ENCODE data around the gene KLHL13.

Gene KLHL13

GRCh38 chrX:118117741-118118140 lies 1.1 kb upstream of the KLHL13 start:
- Mint-ChIP-seq H3K4me3 (no peak overlapping the region), H3K9me3 (no peaks in the 10 kb centered on the region), H3K27ac (no peak overlapping the region), H3K27me3 (peaks cover 14% of the 10 kb centered on the region), H3K4me1 (ENCODE audit: low read depth) (peaks cover 15% of the 10 kb centered on the region), H3K36me3 (ENCODE audit: low read depth) (no peaks in the 10 kb centered on the region)
- intact Hi-C loops (cut with micrococcal nuclease) = loop anchor here (1.0 kb wide), 1 partner anchor 13 kb away; no protein-coding TSS in a partner anchor

GRCh38 chrX:118115953-118116712 lies 477 bp downstream of the KLHL13 start:
- no peaks in the 10 kb centered on the region for H3K36me3 Mint-ChIP-seq (ENCODE audit: low read depth)
- intact Hi-C loops (cut with micrococcal nuclease) = no loop called here
- no peaks in the 10 kb centered on the region for H3K9me3 Mint-ChIP-seq
- peak overlapping the region; percentile 50 for H3K27ac Mint-ChIP-seq
- peak overlapping the region; percentile 77 for H3K4me3 Mint-ChIP-seq
- peaks cover 14% of the 10 kb centered on the region for H3K27me3 Mint-ChIP-seq
- peaks cover 15% of the 10 kb centered on the region for H3K4me1 Mint-ChIP-seq (ENCODE audit: low read depth)

DNA sequence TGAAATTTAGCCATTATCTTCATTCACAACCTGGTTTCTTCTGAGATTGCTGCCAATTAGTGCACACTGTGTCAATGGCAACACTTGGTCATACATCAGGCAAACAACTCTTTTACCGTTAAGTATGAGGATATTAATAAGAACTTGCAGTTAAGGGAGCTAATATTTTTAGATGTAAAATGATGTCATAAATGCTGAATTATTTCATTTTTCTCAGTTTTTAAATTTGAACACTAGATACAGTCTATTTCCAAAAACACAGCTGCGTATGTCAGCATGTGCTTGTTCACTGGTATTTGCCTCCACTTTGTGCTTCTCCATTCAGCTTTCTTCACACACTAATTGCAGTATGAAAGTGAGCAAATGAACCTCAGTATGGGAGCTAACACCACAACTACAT lies 1.6 kb downstream of the KLHL13 start:
- Mint-ChIP-seq H3K4me3 (no peak overlapping the region), H3K36me3 (ENCODE audit: low read depth) (no peaks in the 10 kb centered on the region), H3K9me3 (no peaks in the 10 kb centered on the region), H3K4me1 (ENCODE audit: low read depth) (peaks cover 15% of the 10 kb centered on the region), H3K27me3 (peaks cover 14% of the 10 kb centered on the region), H3K27ac (no peak overlapping the region)
- intact Hi-C loops (cut with micrococcal nuclease) = no loop called here

GRCh38 chrX:118109065-118109464 lies 7.5 kb downstream of the KLHL13 start:
- H3K4me3 Mint-ChIP-seq = no peak overlapping the region
- H3K36me3 Mint-ChIP-seq (ENCODE audit: low read depth) = no peaks in the 10 kb centered on the region
- no peak overlapping the region for H3K27ac Mint-ChIP-seq
- H3K4me1 Mint-ChIP-seq (ENCODE audit: low read depth) = no peaks in the 10 kb centered on the region
- intact Hi-C loops (cut with micrococcal nuclease) = no loop called here
- no peaks in the 10 kb centered on the region for H3K27me3 Mint-ChIP-seq
- no peaks in the 10 kb centered on the region for H3K9me3 Mint-ChIP-seq

DNA sequence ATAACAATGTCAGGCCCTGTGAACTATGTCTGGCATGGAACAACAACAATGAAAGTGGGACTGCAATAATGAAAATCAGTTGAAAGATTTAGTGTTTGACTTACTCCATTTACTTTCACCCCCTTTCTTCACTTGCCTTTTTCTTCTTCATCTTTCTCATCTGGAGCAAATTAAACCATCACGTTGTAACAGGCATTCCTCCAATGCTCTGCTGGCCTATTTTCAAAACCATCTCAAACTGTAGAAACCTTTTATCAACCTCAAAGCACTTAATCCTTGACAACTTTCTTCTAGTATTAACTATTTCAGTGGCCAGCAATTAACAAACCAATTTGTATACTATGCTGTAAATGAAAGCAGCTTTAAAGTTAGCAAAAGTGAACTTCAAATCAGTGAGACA lies 8.3 kb downstream of the KLHL13 start:
- no peak overlapping the region for H3K27ac Mint-ChIP-seq
- no peak overlapping the region for H3K4me3 Mint-ChIP-seq
- intact Hi-C loops (cut with micrococcal nuclease) = no loop called here
- H3K36me3 Mint-ChIP-seq (ENCODE audit: low read depth) = no peaks in the 10 kb centered on the region
- H3K4me1 Mint-ChIP-seq (ENCODE audit: low read depth) = no peaks in the 10 kb centered on the region
- H3K27me3 Mint-ChIP-seq = no peaks in the 10 kb centered on the region
- no peaks in the 10 kb centered on the region for H3K9me3 Mint-ChIP-seq

DNA sequence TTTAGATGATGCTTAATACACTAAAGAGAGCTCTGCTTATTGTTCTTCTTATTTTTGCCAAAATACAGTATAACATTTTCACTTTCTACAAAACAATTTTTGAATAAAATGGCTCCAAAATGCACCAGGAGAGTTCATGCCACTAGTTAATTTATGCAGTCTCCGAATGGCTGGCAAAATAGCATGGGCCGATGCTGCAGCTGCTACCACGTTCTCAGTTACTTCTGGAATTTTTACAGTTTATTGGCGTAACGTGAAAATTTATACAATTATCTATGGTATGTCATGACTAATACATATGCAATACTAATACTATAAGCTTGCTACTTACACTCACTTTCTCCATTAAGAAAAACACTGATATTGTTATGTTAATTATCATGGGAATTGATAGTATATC lies 16.5 kb downstream of the KLHL13 start:
- H3K4me3 Mint-ChIP-seq = no peak overlapping the region

GRCh38 chrX:118088084-118088483 lies 28.5 kb downstream of the KLHL13 start:
- Mint-ChIP-seq H3K36me3 (ENCODE audit: low read depth) (no peaks in the 10 kb centered on the region), H3K27me3 (no peaks in the 10 kb centered on the region), H3K4me3 (no peak overlapping the region), H3K27ac (no peak overlapping the region), H3K4me1 (ENCODE audit: low read depth) (no peaks in the 10 kb centered on the region), H3K9me3 (no peaks in the 10 kb centered on the region)
- intact Hi-C loops (cut with micrococcal nuclease) = no loop called here

More for the DNA sequence above, 16.5 kb downstream of the KLHL13 start:
- intact Hi-C loops (cut with micrococcal nuclease) = no loop called here
- no peaks in the 10 kb centered on the region for H3K27me3 Mint-ChIP-seq
- no peaks in the 10 kb centered on the region for H3K36me3 Mint-ChIP-seq (ENCODE audit: low read depth)
- no peak overlapping the region for H3K27ac Mint-ChIP-seq
- no peaks in the 10 kb centered on the region for H3K4me1 Mint-ChIP-seq (ENCODE audit: low read depth)
- H3K9me3 Mint-ChIP-seq = no peaks in the 10 kb centered on the region

DNA sequence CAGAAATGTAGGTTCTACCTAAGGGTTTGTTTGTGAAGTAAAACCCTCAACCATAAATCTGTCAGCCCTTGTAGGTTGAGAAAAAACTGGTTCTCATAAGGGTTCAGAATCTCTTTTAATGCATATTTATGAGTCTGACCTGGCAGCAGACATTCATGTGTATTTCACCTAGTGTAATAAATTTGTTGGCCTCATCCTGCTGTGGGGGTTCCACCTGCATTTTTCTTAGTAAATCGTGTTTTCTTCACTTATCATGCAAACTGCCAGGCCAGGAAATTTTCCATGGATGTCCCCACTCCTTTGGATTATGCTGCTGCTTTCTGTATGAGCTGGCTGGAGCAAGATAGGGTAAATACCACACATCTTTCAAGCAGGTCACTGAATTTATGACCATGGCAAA lies 42.4 kb downstream of the KLHL13 start:
- intact Hi-C loops (cut with micrococcal nuclease) = no loop called here
- no peaks in the 10 kb centered on the region for H3K36me3 Mint-ChIP-seq (ENCODE audit: low read depth)
- no peaks in the 10 kb centered on the region for H3K27me3 Mint-ChIP-seq
- no peak overlapping the region for H3K4me3 Mint-ChIP-seq
- no peaks in the 10 kb centered on the region for H3K9me3 Mint-ChIP-seq
- H3K4me1 Mint-ChIP-seq (ENCODE audit: low read depth) = peaks cover 5% of the 10 kb centered on the region
- H3K27ac Mint-ChIP-seq = no peak overlapping the region

GRCh38 chrX:118066867-118067515 lies 49.6 kb downstream of the KLHL13 start:
- H3K4me3 Mint-ChIP-seq = no peak overlapping the region
- H3K9me3 Mint-ChIP-seq = no peaks in the 10 kb centered on the region
- intact Hi-C loops (cut with micrococcal nuclease) = no loop called here
- peaks cover 9% of the 10 kb centered on the region for H3K4me1 Mint-ChIP-seq (ENCODE audit: low read depth)
- no peaks in the 10 kb centered on the region for H3K36me3 Mint-ChIP-seq (ENCODE audit: low read depth)
- no peak overlapping the region for H3K27ac Mint-ChIP-seq
- no peaks in the 10 kb centered on the region for H3K27me3 Mint-ChIP-seq

DNA sequence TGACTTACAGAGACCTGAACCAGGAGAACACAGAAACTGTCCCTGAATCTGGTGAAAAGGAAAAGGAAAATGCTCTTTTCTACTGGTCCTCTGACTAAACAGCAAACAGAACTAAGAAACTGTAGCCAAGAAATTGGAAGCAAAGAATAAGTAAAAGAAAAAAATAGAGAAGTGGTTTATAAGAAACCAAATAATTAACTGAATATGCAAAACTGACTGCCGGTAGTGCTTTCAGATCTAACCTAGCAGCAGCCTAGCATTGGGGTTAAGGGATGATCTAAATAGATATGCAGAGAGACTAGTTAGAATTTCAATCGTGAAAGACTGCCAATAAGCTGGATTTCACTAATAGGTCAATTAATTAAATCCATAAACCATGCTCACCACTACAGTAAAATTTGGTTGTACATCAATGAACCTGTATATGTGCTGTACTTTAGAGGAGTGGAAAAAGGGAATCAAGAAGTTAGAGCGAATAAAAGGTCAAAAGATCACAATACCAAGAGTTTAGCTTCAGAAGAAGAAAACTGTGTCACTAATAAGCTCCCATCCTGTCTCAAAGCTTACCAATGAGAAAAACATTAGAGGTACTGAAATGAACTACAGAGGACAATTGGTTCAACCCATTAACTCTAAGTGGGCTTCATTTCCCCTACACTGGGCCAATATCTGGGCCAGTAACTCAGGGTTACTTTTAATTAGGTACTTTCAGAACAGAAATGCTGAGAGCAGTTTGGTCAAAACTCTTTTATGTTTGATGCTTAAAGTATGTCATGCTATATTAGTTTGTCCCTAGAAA lies 53.6 kb downstream of the KLHL13 start:
- H3K9me3 Mint-ChIP-seq = no peaks in the 10 kb centered on the region
- no peak overlapping the region for H3K4me3 Mint-ChIP-seq
- intact Hi-C loops (cut with micrococcal nuclease) = no loop called here
- H3K27me3 Mint-ChIP-seq = no peaks in the 10 kb centered on the region
- peaks cover 13% of the 10 kb centered on the region for H3K4me1 Mint-ChIP-seq (ENCODE audit: low read depth)
- H3K27ac Mint-ChIP-seq = no peak overlapping the region
- H3K36me3 Mint-ChIP-seq (ENCODE audit: low read depth) = no peaks in the 10 kb centered on the region

GRCh38 chrX:118062048-118062789 lies 54.4 kb downstream of the KLHL13 start:
- Mint-ChIP-seq H3K9me3 (no peaks in the 10 kb centered on the region), H3K4me3 (no peak overlapping the region), H3K4me1 (ENCODE audit: low read depth) (peaks cover 13% of the 10 kb centered on the region), H3K27ac (no peak overlapping the region), H3K36me3 (ENCODE audit: low read depth) (no peaks in the 10 kb centered on the region), H3K27me3 (no peaks in the 10 kb centered on the region)
- intact Hi-C loops (cut with micrococcal nuclease) = no loop called here

DNA sequence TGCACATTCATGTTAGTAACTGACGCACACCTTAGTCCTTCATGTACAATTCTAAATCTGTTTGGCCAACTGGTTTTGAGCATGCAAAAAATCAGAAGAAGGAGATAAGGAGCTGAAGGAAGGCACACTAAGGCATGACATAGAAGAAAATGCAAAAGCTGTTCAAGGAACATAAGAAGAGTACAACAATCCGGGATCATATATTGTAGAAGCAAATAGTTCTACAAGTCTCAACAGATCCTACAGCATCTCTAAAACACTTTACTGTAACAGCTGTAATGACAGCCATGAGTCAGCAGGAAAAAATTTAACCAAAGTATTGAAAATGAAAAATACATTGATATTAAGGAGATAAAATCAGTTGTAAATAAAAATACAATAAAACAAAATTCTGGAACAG lies 57.7 kb downstream of the KLHL13 start:
- no peaks in the 10 kb centered on the region for H3K36me3 Mint-ChIP-seq (ENCODE audit: low read depth)
- H3K9me3 Mint-ChIP-seq = no peaks in the 10 kb centered on the region
- H3K4me3 Mint-ChIP-seq = no peak overlapping the region
- H3K4me1 Mint-ChIP-seq (ENCODE audit: low read depth) = peaks cover 13% of the 10 kb centered on the region
- intact Hi-C loops (cut with micrococcal nuclease) = no loop called here
- no peak overlapping the region for H3K27ac Mint-ChIP-seq
- no peaks in the 10 kb centered on the region for H3K27me3 Mint-ChIP-seq

- Mint-ChIP-seq H3K4me3 (no peak overlapping the region), H3K4me1 (ENCODE audit: low read depth) (peaks cover 3% of the 10 kb centered on the region), H3K27ac (no peak overlapping the region), H3K27me3 (no peaks in the 10 kb centered on the region), H3K36me3 (ENCODE audit: low read depth) (no peaks in the 10 kb centered on the region), H3K9me3 (no peaks in the 10 kb centered on the region)
- intact Hi-C loops (cut with micrococcal nuclease) = no loop called here
These were observed 59.7 kb downstream of the KLHL13 start for GRCh38 chrX:118056870-118057269.

DNA sequence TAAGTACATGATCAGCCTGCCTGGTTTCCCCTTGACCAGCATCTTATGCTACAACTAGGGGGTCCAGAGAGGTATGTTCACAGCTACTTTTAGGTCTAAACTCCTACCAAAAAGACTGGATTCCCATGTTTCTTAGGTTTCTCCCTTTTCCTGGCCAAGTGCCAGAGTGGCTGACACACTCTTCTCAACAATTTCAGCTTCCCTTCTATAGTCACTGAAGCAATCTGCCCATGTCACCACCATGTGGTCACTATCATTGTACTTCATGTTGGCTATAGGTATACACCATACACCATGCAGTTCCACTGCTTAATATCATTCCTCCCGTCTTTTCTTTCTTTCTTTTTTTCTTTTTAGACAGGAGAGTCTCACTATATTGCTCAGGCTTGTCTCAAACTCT lies 66.9 kb downstream of the KLHL13 start:
- intact Hi-C loops (cut with micrococcal nuclease) = no loop called here
- Mint-ChIP-seq H3K27me3 (no peaks in the 10 kb centered on the region), H3K4me1 (ENCODE audit: low read depth) (no peaks in the 10 kb centered on the region), H3K4me3 (no peak overlapping the region), H3K9me3 (no peaks in the 10 kb centered on the region), H3K27ac (no peak overlapping the region), H3K36me3 (ENCODE audit: low read depth) (no peaks in the 10 kb centered on the region)
